Progenitor cell of endocrine pancreas (in vitro differentiated cells): ENCODE data around the gene NINL. TPM values are rescaled to one million over a fixed set of nuclear protein-coding genes. Genes with fewer than 3 reads are reported as not detected.

Experiments used
- DNase-seq: peaks from one replicate; pipeline ENCODE4 v3.0.0; 2021; ENCODE audit warnings: low spot score; ENCODE audit not compliant: unreplicated experiment
- H3K27ac Mint-ChIP-seq: 2 replicates; pipeline ENCODE4 v1.8.0; 2021; ENCODE audit warnings: mild to moderate bottlenecking, moderate library complexity, mixed read lengths
- H3K27me3 Mint-ChIP-seq: 2 replicates; pipeline ENCODE4 v1.8.0; 2021; ENCODE audit warnings: mixed read lengths
- H3K36me3 Mint-ChIP-seq: 2 replicates; pipeline ENCODE4 v1.8.0; 2022; ENCODE audit warnings: mixed read lengths; ENCODE audit not compliant: insufficient read depth
- H3K4me1 Mint-ChIP-seq: 2 replicates; pipeline ENCODE4 v1.8.0; 2021; ENCODE audit warnings: low read depth, mixed read lengths
- H3K4me3 Mint-ChIP-seq: 2 replicates; pipeline ENCODE4 v1.8.0; 2021; ENCODE audit warnings: low read depth, mild to moderate bottlenecking, moderate library complexity, mixed read lengths
- H3K9me3 Mint-ChIP-seq: 2 replicates; pipeline ENCODE4 v1.8.0; 2021; ENCODE audit warnings: low read depth, mixed read lengths
- total RNA-seq: library from RNA; stranded (reverse); gene quantifications from 2 replicates; pipeline ENCODE4 v1.2.1, GENCODE V29; 2021
- TF ChIP-seq, protein P1 (sequence below): fragments of 200-600 bp; sonication (generic); IDR thresholded peaks from one replicate; pipeline ENCODE4 v1.5.0; 2021; ENCODE audit warnings: antibody characterized with exemption, mild to moderate bottlenecking; ENCODE audit not compliant: unreplicated experiment

NINL gene
- total RNA-seq, 1 donor from 2014 or later = 125 TPM

- no peak overlapping the region for H3K4me3 Mint-ChIP-seq
- peaks cover 41% of the 10 kb centered on the region for H3K36me3 Mint-ChIP-seq
- H3K27me3 Mint-ChIP-seq = no peaks in the 10 kb centered on the region
- peaks cover 17% of the 10 kb centered on the region for H3K9me3 Mint-ChIP-seq
- TF ChIP-seq, protein P1, sequence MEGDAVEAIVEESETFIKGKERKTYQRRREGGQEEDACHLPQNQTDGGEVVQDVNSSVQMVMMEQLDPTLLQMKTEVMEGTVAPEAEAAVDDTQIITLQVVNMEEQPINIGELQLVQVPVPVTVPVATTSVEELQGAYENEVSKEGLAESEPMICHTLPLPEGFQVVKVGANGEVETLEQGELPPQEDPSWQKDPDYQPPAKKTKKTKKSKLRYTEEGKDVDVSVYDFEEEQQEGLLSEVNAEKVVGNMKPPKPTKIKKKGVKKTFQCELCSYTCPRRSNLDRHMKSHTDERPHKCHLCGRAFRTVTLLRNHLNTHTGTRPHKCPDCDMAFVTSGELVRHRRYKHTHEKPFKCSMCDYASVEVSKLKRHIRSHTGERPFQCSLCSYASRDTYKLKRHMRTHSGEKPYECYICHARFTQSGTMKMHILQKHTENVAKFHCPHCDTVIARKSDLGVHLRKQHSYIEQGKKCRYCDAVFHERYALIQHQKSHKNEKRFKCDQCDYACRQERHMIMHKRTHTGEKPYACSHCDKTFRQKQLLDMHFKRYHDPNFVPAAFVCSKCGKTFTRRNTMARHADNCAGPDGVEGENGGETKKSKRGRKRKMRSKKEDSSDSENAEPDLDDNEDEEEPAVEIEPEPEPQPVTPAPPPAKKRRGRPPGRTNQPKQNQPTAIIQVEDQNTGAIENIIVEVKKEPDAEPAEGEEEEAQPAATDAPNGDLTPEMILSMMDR = no peak
- no peak for DNase-seq
- no peaks in the 10 kb centered on the region for H3K4me1 Mint-ChIP-seq
- H3K27ac Mint-ChIP-seq = no peak overlapping the region
Measured at GRCh38 chr20:25444556-25444955, 140.8 kb downstream of the NINL start.

- no peak overlapping the region for H3K27ac Mint-ChIP-seq
- no peak overlapping the region for H3K4me3 Mint-ChIP-seq
- no peak for DNase-seq
- peaks cover 12% of the 10 kb centered on the region for H3K36me3 Mint-ChIP-seq
- no peaks in the 10 kb centered on the region for H3K27me3 Mint-ChIP-seq
- TF ChIP-seq, protein P1 = no peak
- peaks cover 11% of the 10 kb centered on the region for H3K4me1 Mint-ChIP-seq
- no peaks in the 10 kb centered on the region for H3K9me3 Mint-ChIP-seq
Measured at GRCh38 chr20:25439328-25439727, 146.0 kb downstream of the NINL start.

GRCh38 chr20:25437153-25437581 lies 148.2 kb downstream of the NINL start:
- H3K9me3 Mint-ChIP-seq = no peaks in the 10 kb centered on the region
- H3K4me3 Mint-ChIP-seq = no peak overlapping the region
- H3K27ac Mint-ChIP-seq = peak overlapping the region; percentile 97
- DNase-seq = no peak
- H3K27me3 Mint-ChIP-seq = no peaks in the 10 kb centered on the region
- H3K36me3 Mint-ChIP-seq = peaks cover 15% of the 10 kb centered on the region
- TF ChIP-seq, protein P1 = no peak
- peaks cover 11% of the 10 kb centered on the region for H3K4me1 Mint-ChIP-seq

- H3K36me3 Mint-ChIP-seq = peaks cover 25% of the 10 kb centered on the region
- TF ChIP-seq, protein P1 = no peak
- H3K4me3 Mint-ChIP-seq = no peak overlapping the region
- H3K27me3 Mint-ChIP-seq = no peaks in the 10 kb centered on the region
- H3K27ac Mint-ChIP-seq = no peak overlapping the region
- no peaks in the 10 kb centered on the region for H3K4me1 Mint-ChIP-seq
- no peak for DNase-seq
- no peaks in the 10 kb centered on the region for H3K9me3 Mint-ChIP-seq
Measured at GRCh38 chr20:25424536-25424935, 160.8 kb downstream of the NINL start.

DNA sequence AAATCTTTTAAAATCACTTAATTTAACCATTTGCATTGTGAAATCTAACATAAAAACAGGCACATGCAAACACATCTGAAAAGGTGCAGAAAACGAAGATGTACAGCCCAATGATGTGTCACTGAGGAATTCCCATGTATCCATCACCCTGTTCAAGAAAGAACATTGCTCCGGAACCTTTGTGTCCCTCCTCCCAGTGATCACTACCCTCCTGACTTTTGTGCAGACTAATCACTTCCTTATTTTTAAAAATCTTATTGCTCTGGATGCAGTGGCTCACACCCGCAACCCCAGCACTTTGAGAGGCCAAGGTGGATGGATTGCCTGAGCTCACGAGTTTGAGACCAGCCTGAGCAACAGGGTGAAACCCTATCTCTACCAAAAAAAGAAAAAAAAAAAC lies 163.3 kb downstream of the NINL start:
- TF ChIP-seq, protein P1 = no peak
- peaks cover 17% of the 10 kb centered on the region for H3K36me3 Mint-ChIP-seq
- H3K9me3 Mint-ChIP-seq = no peaks in the 10 kb centered on the region

More for the DNA sequence above, 163.3 kb downstream of the NINL start:
- Mint-ChIP-seq H3K4me3 (no peak overlapping the region), H3K4me1 (no peaks in the 10 kb centered on the region), H3K27me3 (no peaks in the 10 kb centered on the region), H3K27ac (no peak overlapping the region)
- DNase-seq = no peak
